ENCODE measurements around the gene EFCAB6. TPM values are rescaled to one million over a fixed set of nuclear protein-coding genes. Genes with fewer than 3 reads are reported as not detected.

Gene EFCAB6
- total and polyA plus RNA-seq, 2 of the 4 experiments (the other 2 are of a cell fraction): 0.44 to 1.1 TPM

- Histone ChIP-seq H2BK5ac (ENCODE audit: low read depth, low read length, poor library complexity, severe bottlenecking) (no peak overlapping the region), H4K8ac (ENCODE audit: low read depth in 2 of 2, low read length in 2 of 2) (no peak overlapping the region), H3K18ac (ENCODE audit: low read depth, low read length) (no peak overlapping the region), H3K4me2 (ENCODE audit: low read depth, low read length) (no peak overlapping the region), H3K4me3 (ENCODE audit: insufficient read depth, low read depth, low read length) (no peak overlapping the region), H4K20me1 (ENCODE audit: insufficient read depth, low read length) (no peaks in the 10 kb centered on the region), H4K5ac (ENCODE audit: low read depth, low read length) (no peak overlapping the region), H2AFZ (replicated peaks; ENCODE audit: low read length, poor library complexity) (no peak overlapping the region), H2BK120ac (ENCODE audit: low read depth, low read length) (no peak overlapping the region), H3K23ac (ENCODE audit: low read depth, low read length) (no peak overlapping the region), H4K91ac (ENCODE audit: insufficient read depth, low read depth, low read length) (no peak overlapping the region), H3K4ac (ENCODE audit: low read depth, low read length) (no peak overlapping the region), H3K4me1 (ENCODE audit: control insufficient read depth, insufficient read depth, low read length) (no peaks in the 10 kb centered on the region), H3K27ac (ENCODE audit: insufficient read depth, low read length) (no peak overlapping the region), H3K14ac (replicated peaks; ENCODE audit: low read depth, low read length) (no peak overlapping the region), H3K36me3 (ENCODE audit: control insufficient read depth, insufficient read depth, low read length) (no peaks in the 10 kb centered on the region), H2AK5ac (ENCODE audit: low read depth, low read length) (no peak overlapping the region), H3K79me1 (ENCODE audit: low read depth in 1 of 2, low read length in 2 of 2) (no peaks in the 10 kb centered on the region), H2BK20ac (ENCODE audit: low read depth, low read length) (no peak overlapping the region), H3K9me1 (ENCODE audit: insufficient read depth, low read length) (no peaks in the 10 kb centered on the region), H3K9ac (ENCODE audit: low read depth, low read length) (no peak overlapping the region), H3K9me3 (ENCODE audit: control insufficient read depth, insufficient read depth, low read length) (peaks cover 21% of the 10 kb centered on the region), H2BK15ac (ENCODE audit: low read depth, low read length) (no peak overlapping the region), H3K56ac (ENCODE audit: extremely low read depth, insufficient read depth, low read length) (no peak overlapping the region), H3K27me3 (ENCODE audit: control insufficient read depth, insufficient read depth, low read length) (no peaks in the 10 kb centered on the region), H2AK9ac (replicated peaks; ENCODE audit: low read depth, low read length, poor library complexity) (no peak overlapping the region)
- no peak for TF ChIP-seq CHD1 (IDR thresholded peaks at IDR 0.05; ENCODE audit: low read depth, low read length)
- no peak for TF ChIP-seq NFE2L2 (IDR thresholded peaks at IDR 0.05; ENCODE audit: low read depth, low read length)
- no peak for TF ChIP-seq MAZ (IDR thresholded peaks at IDR 0.05; ENCODE audit: borderline replicate concordance, low read depth, low read length)
- TF ChIP-seq RAD21 (IDR thresholded peaks at IDR 0.05; ENCODE audit: low read length): no peak
- CTCF ChIA-PET: no interaction called here
- WGBS, 2 experiments (ENCODE audit: extremely low coverage in 2 of 2, insufficient read length in 1 of 2): no CpG with 5 or more reads among the region's 8 CpGs
- in situ Hi-C loops (cut with MboI; ENCODE audit: low sequenced_read_pairs): no loop called here
- dilution Hi-C loops (cut with HindIII; ENCODE audit: low sequenced_read_pairs, unreplicated experiment): no loop called here
- no peak for DNase-seq
- intact Hi-C loops (cut with micrococcal nuclease): no loop called here
- POLR2A ChIA-PET (ENCODE audit: unreplicated experiment): no interaction called here
- no TSS peak for BruUV-seq (replicated peaks)
- no peak for ATAC-seq (ENCODE audit: low read depth)
Measured at GRCh38 chr22:43507235-43507634, 304.9 kb downstream of the EFCAB6 start.
